ENCODE results near the gene RAB31.

RAB31 gene

DNA sequence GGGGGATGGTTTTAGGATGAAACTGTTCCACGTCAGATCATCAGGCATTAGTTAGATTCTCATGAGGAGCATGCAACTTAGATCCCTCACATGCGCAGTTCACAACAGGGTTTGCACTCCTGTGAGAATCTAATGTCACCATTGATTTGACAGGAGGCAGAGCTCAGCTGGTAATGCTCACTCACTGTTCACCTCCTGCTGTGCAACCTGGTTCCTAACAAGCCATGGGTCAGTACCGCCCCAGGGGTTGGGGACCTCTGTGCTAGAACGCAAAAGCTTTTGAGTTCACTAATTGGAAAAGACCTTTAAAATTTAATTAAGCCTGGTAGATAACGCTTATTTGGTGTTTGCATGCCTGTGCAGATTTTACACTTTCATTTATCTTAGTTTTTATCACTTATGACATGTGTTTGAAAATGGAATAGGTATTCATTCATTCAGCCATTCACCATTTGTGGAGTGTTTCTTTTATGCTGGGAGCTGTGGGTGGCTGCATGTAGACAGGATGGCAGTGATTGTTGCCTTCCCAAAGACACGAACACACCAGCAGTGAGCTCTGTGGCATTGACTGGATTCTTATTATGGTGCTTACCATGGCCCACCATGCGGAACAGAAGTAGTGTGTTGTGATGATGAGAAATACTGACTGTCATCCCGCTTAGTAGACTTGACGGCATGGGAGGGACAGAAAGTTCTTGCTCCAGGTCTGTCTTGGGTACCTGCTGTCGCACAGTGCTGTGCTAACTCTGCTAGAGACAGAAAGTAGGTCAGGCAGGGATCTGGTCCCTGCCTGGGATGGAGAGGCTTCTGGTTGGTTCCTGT lies 6.4 kb downstream of the RAB31 start:
- DNase-seq: no peak

DNA sequence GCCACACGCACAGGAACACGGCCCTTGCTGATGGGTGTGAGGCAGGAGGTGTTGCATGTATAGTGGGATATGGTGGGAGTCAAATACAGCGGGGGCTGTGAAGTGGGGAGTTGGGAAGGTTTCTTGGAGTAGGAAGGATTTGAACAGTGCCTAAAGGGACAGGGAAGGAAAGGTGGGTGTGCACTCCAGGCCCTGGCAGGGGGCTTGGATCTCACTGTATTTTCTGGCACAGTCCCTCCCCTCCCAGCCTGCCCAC lies 6.9 kb downstream of the RAB31 start:
- DNase-seq: no peak

DNA sequence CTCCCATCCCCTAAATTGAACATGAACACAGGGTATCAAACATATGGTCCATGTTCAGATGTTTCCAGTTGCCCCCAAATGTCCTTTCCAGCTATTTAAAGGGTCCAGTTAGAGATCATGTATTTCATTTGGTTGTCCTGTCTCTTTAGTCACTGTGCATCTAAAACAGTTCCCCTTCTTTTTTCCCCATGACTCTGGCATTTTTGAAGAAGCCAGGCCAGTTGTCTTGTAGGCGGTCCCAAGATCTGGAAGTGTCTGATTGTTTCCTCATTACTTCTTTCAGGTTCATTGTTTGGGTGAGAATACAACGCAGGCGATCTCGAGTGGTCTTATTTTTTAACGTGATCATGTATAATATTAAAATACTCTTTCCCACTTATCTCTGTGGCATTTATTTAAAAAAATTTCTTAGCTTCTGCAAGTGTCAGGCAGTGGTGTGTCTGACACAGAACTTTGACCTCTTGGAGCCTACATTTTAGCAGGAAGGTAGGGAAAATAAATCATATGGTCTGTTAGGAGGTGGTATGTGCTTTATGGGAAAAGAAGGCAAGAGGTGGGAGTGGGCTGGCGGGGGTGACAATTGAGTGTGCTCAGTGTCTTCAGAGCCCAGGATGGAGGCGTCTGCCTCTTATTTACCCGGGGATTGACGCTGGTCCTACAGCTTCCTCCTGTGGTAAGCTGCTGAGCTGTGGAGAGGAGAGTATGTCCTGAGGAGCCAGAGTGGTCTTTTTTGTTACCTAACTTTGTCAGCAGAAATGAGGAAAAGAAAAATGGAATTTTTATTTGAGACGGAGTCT lies 8.1 kb downstream of the RAB31 start:
- no peak for DNase-seq

DNA sequence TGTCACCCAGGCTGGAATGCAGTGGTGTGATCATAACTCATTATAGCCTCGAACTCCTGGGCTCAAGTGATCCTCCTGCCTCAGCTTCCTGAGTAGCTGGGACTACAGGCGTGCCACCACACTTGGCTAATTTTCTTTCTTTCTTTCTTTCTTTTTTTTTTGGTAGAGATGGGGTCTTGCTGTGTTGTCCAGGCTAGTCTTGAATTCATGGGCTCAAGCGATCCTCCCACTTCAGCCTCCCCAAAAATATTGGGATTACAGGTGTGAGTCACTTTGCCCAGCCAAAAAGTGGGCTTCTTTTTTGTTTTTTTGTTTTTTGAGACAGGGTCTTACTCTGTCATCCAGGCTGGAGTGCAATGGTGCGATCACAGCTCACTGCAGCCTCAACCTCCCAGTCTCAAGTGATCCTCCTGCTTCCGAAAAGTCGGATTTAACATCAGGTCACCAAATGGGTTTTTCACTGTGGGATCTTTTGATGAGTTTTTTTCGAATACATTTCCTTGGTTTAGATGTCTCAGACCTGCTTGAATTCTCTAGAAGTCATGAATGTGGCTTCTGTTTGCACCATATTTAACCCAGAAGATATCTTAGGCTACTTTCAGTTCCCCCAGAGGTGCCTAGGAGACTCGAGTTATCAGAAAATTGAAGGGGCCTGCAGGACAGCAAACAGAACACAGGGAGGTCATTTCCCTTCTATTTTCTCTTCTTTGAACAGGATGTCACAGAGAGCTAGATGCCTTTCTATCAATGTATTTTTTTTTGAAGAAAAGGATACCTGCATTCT lies 8.9 kb downstream of the RAB31 start:
- DNase-seq: no peak

DNA sequence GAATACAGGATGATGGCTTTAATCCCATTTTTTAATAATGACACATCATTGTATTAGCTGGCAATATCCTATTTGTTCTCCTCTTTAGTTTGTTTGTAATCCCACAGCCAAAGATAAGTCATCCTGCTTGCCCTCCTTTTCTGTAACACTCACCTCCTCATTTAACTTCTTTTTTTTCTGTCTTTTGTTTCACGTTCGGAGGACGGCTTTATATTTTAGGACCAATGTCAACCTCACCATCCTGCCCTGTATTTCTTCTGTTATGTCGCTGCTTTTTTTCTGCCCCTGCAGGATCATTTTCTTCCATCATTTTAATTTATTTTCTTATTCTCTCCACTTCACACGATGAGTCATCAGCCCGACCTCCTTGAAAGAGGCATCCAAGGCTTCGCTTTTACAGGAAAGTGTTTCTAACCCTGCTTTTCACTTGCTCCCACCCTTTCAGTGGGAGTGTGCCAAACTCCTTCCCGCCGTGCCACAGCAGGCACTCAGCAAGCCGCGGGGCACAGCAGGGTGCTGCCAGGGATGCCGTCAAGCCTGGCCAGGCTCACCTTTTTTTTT lies 11.4 kb downstream of the RAB31 start:
- DNase-seq: no peak

DNA sequence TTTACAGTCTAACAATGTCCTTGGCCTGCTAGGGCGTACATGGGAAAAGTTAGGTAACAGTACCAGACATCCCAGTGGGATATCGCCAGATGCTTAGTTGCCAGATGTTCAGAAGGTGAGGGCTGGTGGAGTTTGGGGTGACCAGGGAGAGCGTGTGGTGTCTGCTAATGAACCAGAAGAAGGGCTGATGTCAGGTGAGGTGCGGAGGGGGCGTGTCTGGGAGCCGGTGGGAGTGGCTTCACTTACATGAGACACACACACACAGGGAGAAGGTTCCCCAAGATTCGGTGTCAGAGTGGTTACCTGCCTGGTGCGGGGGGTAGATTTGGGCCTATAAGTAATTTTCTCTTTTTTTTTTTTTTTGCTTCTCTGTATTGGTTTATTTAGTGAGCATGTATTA lies 12.2 kb downstream of the RAB31 start:
- DNase-seq: no peak

DNA sequence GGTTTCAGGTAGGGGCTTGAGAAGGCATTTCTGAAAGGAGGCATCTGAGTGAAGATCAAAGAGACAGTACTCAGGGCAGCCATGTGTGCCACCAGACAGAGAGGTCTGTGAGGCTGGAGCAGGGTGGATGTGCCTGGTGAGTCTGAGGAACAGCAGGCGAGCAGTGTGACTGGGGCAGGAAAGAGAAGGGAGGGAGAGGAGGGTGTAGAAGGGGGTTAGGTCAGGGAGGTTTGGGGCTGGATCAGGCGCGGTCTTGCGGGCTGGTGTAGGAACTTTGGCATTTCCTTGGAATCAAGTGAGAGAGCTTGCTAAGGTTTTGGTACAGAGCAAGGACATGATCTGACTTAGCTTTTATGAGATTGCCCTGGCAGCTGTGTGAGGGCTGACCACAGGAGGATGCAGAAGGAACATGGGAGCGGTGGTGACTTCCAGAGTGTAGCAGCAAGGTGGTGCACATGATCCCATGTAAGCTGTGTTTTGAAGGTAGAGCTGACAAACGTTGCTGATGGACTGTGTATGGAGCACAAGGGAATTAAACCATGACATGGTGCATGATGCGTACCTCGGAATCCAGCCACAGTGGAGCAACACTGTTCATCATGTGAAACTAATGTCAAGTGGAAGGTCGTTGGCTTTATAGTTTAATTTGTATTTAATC lies 13.9 kb downstream of the RAB31 start:
- no peak for DNase-seq

DNA sequence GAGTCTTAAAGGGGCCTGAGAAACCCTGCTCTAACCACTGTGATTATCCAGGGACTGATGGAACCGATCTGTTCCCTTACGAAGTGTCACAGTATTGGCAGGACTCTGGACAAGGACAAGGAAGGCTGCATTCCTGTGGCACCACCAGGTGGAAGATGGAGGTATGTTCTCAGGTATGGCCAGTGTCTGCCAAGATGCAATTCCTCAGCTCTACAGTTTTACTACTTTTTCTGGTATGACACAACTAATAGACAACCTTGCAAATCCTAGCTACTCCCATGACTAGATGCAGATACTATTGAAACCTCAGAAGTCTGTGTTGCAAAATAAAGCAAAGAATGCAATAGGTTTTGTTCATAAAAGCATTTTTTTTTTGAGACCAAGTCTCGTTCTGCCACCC lies 14.6 kb downstream of the RAB31 start:
- no peak for DNase-seq

DNA sequence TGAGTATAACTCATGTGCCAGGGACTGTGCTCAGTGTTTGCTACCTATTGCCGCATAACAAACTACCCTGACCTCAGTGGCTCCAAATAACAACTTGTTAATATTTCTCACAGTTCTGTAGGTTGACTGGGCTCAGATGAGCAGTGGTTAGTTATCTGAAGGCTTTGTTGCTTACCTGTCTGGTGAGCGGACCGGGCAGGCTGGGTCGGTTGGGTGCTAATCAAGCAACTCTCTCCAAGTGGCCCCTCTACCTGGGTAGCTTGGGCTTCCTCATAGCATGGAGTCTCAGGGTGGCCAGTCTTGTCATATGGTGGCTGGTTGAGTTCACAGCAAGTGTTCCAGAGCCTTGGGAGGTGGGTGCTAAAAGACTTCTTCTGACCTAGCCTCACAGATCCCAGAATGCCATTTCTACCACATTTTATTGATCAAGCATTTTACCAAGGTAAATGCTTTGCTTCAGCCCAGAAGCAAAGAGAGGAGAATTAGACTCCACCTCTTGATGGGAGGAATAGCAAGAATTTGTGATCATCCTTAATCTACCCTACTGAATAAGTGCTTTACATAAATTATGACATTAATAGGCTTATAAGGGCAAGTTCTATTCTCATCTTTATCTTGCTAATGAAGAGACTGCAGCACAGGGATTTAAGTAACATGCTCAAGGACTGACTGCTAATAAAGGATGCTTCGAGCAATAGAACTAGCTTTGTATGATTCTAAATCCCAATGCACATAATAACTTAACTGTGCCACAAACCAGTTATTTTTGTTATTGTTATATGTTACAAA lies 16.9 kb downstream of the RAB31 start:
- DNase-seq: no peak

DNA sequence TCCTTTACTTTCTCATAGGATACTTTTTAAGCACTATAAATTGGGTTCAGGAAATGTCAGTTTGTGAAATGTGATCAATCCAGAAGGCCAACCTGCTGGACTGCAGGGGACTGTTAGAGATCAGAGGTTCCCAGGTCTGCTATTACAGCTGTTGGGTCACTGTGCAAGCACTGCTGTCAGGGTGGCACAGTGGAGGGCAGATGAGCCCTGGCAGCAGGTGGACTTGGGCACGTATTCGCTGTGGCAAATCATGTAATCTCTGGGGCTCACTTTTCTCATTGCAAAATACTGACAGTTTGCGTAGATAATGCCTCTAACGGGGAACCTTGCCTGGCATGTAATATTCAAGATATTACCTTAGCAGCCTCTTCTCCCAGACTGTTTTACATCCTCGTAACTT lies 18.1 kb downstream of the RAB31 start:
- DNase-seq: no peak

DNA sequence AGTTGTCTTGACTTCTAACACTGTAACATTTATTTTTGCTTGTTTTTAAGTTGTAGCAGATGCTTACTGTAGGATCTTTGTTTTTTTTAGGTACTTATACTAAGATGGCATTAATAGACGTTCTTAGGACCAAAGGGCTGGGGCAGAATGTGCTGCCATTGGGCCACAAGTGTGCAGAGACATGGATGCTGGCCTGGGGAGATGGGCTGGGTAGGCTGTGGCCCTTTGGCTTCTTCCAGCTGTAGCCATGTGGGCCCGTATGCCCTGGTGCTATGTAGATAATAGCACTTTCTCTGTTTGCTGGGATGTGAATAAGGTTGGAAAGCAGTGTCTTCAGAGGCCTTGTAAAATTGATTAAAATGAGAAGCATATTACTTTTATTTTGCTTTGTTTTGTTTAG lies 18.8 kb downstream of the RAB31 start:
- no peak for DNase-seq

DNA sequence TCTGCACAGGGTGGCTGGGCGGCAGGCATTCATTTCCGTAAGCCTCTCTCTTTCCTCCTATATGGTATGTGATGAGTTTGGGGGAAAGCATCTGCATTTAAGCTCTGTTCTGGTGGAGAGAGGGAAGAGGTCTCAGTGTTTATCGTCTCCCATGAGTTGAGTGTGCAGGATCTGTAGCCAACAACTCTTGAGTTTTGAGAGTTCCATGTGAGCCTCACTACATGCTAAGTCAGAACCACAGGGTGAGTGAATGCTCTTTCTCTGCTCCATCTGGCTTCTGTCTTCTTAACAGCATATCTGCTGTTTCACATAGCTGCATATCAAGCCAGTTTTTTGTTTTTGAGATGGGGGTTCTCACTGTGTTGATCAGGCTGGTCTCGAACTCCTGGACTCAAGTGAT lies 22.7 kb downstream of the RAB31 start:
- no peak for DNase-seq

DNA sequence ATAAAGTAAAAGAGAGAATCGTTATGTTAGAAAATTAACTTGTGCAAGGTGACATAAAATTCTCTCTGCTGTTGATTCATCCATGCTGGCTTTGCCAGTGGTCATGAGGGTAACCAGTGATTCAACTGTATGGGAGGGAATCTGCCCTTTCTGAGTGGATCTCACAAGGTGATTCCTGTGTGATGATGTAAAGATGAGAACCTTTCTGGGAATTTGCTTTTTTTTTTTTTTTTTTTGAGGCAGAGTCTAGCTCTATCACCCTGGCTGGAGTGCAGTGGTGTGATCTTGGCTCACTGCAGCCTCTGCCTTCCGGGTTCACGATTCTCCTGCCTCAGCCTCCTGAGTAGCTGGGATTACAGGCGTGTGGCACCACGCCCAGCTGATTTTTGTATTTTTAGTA lies 23.3 kb downstream of the RAB31 start:
- DNase-seq: no peak

DNA sequence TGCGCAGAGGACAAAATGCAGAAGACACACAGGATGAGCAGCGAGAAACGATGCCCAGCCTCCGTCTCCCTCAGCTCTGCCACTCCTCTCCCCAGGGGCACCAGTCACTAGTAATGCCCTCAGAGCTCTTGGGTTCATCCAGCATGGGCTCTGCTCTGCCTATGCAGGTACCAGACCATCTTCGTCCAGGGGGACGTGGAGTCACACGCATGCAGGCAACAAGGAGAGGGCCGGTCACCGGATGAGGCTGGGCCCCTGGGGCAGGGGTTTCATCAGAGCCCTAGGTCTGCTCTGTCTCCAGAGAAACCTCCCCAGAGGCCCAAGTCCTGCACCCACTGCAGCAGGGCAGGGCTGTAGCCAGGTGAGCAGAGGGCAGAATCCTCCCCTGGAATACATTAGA lies 23.9 kb downstream of the RAB31 start:
- no peak for DNase-seq

DNA sequence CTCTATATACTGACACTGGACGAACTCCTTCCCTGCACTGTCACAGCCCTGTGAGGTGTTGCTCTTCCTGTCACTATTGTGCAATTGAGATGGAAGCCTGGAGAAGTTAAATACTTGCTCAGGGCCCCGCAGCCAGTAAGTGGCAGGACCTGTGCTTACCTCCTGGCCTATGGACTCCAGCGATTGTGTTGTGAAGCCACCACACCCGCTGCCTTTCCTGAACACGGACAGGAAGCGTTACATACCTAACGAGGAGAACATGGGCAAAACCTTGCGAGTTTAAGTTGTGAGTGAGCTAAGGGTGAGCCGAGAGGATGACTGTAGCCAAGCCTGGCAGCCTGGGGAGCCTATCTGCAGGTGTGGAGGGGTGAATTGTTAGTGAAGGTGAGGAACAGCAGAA lies 26.1 kb downstream of the RAB31 start:
- no peak for DNase-seq

DNA sequence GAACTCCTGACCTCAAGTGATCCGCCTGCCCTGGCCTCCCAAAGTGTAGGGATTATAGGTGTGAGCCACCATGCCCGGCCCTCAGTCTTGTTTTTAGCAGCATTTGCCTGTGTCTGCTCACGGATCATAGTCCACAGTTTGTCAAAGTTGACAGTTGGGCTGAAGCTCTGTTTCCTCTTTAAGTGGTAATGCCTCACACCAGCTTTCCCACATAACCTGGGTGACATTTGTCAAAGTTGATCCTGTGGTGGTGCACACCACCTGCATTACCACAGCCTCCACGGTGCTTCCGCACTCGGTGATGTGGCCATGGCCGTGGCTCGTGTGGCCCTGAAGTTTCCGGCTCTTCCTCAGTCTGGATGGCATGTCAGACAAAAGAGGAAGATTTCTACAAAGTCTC lies 27.1 kb downstream of the RAB31 start:
- DNase-seq: no peak

DNA sequence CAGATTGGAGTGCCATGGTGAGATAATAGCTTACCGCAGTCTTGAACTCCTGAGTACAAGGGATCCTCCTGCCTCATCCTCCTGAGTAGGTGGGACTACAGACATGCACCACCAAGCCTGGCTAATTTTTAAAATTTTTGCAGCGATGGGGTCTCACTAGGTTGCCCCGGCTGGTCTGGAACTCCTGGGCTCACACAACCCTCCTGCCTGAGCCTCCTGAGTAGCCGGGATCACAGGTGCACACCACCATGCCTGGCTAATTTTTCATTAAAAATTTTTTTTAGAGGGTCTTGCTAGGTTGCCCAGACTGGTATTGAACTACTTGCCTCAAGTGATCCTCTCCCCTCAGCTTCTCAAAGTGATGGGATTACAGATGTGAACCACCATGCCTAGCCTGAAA lies 27.8 kb downstream of the RAB31 start:
- DNase-seq: no peak

DNA sequence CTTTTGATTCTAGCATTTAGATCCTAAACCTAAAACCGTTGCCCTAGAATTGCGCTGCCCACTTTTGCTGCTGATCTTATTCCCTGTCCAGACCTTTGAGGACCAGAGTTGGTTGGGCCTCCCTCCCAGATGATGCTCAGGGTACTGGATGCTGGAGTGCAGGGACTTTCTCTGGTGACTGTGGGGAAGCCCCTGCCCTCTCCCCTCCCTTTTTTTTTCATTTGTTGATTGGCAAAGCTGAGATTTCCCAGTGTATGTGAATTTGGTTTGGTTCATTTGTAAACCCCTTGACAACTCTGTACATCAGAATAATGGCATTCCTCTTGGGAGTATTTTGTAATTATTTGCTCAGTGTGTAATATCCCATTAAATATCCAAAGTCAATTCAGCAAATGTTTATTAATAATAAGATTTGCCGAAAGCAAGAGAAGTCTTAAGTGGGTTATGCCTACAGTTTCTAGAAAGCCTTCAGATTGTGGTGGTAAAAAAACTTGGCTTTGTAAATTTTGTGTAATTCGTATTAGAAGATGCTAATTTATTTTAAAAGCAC lies 28.3 kb downstream of the RAB31 start:
- DNase-seq: no peak

DNA sequence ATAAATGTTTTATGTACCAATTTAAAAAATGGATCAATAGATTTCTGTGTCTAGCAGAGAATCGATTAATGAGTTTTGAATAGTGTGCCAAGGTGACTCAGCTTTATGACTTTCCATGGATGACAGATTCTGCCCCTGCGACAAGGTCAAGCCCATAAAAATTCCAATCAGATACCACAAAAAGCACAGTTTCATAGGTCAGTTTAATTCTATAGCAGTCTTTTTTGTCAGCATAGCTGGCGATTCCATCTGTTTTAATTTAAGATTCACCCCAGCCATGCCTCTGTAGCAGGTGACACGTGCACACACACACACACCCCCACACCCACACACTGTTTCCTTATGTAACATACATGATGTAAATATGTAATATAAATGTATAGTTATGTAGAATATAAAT lies 28.9 kb downstream of the RAB31 start:
- DNase-seq: no peak

DNA sequence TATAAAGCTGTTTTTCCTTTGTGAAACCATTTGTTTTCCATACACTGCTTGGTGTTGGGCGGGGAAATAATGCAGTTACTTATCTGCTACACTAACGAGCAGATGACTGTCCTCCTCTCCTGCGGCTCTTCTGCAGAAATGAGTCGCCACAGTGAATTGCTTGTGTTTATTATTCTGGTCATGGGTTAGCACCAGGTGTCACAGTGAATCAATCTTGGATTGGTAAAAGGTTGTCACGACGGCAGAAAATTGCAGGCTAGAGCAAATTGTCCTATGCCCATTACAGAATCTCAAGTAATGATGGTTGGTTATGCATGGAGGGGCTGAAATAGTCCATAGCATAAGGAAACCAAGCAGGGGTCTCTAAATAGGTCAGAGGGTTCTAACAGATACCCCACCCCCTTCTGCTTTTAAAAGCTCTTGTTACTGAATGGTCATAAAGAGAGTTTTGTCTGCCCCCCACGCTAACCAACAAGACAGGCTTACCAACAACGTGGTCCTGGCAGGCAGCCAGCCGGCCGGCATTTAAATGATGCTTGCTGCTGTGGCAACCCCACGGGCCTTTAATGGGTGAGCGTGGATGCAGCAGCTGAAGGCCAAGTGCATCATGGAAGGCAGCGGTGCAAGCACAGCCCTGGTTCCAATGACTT lies 29.5 kb downstream of the RAB31 start:
- peak; percentile 58 for DNase-seq

DNA sequence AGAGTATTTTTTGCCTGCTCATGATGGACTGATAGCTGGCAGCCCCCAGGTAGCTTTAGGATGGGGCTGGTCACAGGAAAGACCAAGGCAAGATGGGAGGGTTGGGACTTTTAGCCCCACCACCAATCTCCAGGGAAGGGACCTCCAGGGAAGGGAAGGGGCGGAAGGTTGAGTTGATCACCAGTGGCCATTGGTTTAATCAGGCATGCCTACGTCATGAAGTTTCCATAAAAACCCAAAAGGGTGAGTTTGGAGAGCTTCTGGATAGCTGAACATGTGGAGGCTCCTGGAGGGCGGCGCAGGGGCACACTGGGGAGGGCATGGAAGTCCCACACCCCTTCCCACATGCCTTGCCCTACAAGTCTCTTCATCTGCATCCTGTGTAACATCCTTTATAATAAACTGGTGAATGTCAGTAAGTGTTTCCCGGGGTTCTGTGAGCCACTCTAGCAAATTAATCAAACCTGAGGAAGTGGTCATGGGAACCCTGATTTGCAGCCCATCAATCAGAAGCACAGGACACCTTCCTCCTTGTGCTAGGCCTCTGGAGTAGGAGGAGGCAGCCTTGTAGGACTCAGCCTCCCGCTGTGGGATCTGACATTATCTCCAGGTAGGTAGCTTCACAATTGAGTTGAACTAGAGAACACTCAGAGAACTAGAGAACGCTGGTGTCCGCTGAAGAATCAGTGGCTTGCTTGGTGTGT lies 30.3 kb downstream of the RAB31 start:
- no peak for DNase-seq
